GM18520 (cell line): ENCODE results near the gene TMPRSS9.

Source experiments
- ATAC-seq: cut with Tn5 transposase; IDR thresholded peaks from one replicate; pipeline ENCODE4 v1.9.1; 2021; ENCODE audit not compliant: unreplicated experiment

The TMPRSS9 gene

GRCh38 chr19:2417881-2418406 is 57.9 kb downstream of the TMPRSS9 start:
- no peak for ATAC-seq

DNA sequence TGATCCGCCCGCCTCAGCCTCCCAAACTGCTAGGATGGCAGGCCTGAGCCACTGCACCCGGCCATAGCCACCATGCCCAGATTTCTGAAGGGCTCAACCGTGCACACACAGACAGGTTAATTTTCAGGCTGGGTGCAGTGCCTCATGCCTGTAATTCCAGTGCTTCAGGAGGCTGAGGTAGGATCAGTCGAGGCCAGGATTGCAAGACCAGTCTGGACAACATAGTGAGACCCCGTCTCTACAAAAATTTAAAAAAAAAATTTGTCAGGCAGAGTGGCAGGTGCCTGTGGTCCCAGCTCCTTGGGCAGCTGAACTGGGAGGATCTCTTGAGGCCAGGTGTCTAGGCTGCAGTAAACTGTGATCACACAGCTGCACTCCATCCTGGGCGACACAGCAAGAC is 59.7 kb downstream of the TMPRSS9 start:
- no peak for ATAC-seq

GRCh38 chr19:2420490-2420889 is 60.4 kb downstream of the TMPRSS9 start:
- ATAC-seq, result no peak

GRCh38 chr19:2421581-2422306 is 61.7 kb downstream of the TMPRSS9 start:
- ATAC-seq, result no peak

- no peak for ATAC-seq
Measured at GRCh38 chr19:2423071-2423914, 63.2 kb downstream of the TMPRSS9 start.

- ATAC-seq, result no peak
Measured at GRCh38 chr19:2423915-2424685, 64.0 kb downstream of the TMPRSS9 start.

- no peak for ATAC-seq
Measured at GRCh38 chr19:2424686-2425621, 64.9 kb downstream of the TMPRSS9 start.

DNA sequence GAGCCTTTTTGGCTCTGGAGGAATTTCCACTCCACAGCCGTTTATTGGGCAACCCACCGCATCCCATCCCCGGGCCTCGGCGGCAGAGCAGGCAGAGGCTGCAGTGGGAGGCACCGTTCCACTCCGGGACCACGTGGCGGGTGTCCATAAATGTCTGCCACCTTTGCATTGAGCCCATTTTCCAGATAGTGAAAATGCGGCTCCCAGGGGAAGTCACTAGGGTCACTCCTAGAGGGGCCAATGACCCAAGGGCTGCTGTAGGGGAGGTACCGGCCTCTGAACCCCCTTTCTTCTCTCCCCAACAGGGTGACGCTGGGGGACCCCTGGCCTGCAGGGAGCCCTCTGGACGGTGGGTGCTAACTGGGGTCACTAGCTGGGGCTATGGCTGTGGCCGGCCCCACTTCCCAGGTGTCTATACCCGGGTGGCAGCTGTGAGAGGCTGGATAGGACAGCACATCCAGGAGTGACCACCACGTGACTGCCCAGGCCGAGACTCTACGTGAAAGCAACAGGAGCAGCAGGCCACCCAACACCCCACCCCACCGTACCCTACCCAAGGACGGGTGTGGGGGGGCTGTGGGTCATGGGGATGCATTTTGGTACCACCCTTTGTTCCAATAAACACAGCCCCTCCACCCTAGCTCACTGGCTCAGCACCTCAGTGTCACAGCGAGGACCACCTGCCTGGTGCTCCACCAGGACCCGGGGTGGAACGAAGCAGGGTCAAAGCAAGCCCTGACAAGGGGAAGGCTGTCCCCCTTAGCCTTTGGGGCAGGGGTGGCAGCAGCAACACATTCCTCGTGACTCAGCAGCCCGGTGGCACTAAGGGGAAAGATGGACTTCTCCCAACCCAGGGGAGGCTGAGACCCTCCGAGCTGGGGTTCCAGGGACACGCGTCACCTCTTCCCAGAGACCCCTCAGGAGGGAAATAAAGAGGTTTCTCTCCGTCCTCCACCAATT is 65.8 kb downstream of the TMPRSS9 start:
- ATAC-seq, result no peak

- ATAC-seq, result peak; percentile 6
Measured at GRCh38 chr19:2426611-2427428, 66.8 kb downstream of the TMPRSS9 start.

- ATAC-seq, result peak; percentile 68
Measured at GRCh38 chr19:2427429-2428320, 67.6 kb downstream of the TMPRSS9 start, which contains the start of gene TIMM13. Gene TIMM13 (minus strand): TSS chr19:2427586. CDS start chr19:2427533, 53 bp downstream.

DNA sequence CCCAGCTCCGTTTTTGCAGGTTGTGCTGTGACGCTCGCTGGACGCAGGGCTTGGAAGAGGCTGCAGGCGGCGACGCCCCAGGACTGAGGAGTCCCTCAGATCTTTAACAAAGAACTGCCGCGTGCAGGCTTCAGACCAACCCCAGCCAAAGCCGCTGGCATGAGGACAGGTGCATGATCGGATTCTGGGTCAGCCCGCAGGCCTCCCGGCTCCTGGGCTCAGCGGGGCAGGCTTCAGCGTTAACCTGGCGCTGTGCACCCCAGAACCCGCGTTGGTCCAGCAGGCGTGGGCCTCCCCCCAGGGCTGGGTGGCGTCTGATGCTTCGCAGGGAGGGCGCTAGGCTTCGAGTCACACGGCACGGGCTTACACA is 68.2 kb downstream of the TMPRSS9 start:
- no peak for ATAC-seq

DNA sequence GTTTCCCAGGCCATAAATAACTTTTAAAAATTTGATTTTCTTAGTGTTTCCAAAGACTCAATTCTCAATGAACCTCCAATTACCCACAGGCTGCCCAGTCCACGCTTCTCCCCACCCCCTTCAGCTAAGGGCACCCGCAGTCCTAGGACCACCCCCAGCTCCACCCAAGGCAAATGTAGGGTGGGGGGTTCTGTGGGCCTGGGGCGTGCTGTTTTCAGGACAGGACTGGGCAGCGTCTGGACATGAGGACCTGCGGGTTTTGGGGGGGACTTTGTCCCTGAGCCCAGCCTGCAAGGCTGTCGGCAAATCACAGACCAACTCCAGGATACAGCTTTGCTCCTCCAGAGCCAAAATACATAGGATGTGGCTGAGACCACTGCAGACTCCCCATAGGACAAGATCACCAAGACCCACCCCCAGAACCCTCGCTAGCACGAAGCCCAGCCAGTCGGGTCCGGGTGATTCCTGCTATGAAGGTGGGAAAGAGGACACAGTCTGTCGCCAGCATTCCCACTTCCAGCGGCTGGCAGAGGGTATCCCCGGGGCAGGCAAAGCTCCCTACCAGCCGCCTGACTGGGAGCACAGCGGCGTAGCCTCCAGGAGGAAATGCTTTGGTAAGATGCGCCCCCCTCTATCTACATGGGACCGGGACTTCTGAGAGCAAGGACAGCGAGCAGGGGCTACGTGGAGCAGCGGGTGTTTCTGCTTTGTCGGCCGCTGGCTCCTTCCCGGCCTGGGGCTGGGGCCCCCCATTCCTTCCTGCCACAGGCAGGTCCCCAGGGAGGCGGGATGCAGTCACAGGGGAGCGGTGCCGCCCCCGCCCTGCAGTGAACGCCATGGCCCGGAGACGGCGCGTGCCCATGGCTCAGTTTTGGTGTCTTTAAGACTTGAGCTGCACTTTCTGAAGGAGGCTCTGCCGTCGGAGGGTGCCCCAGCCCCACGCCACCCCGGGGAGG is 69.0 kb downstream of the TMPRSS9 start:
- ATAC-seq, result no peak

DNA sequence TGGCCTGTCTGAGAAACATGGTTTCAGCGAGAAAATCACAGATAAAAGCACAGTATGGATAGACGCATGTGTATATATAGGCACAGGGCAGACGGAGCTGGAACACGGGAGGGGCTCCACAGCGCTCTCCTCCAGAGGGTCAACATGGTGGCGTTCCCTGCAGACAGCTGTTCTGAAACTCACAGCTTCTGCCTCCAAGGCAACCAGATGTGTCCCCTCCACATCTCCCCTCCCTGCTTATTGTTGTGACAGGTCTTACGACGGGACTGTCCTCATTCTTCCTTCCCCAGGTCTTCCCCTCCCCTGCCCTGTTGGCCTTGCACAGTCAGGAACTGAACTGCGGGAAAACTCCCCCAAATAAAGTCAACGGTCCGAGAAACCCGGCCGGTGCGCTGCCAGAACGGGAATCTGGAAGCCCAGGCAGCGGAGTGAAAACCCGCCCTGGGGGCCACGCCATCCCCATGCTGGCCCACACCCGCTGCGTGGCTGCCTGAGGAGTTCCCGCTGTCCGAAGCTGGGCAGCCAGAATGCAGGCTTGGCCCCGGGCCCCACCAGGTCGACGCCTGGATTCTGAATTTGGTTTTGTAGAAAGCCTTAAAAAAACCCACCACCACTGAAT is 70.0 kb downstream of the TMPRSS9 start:
- ATAC-seq, result no peak

- ATAC-seq, result no peak
Measured at GRCh38 chr19:2431318-2432055, 71.4 kb downstream of the TMPRSS9 start.
